HepG2 (cell line): ENCODE measurements around the gene PEX11B. TPM values are rescaled to one million over a fixed set of nuclear protein-coding genes. Genes with fewer than 3 reads are reported as not detected.
A peak's percentile ranks its signal among the peaks of the same experiment; 100 is the strongest.

ENCODE experiments used
- ARID3A ChIP-seq: IDR thresholded peaks from 2 replicates; pipeline ENCODE4 v1.6.1; 2012; ENCODE audit warnings: low read depth, low read length, improper control_type of control experiment
- BCL6 ChIP-seq: IDR thresholded peaks from 2 replicates; pipeline ENCODE4 v1.6.1; 2016; ENCODE audit warnings: missing genetic modification reagents, missing compliant biosample characterization
- FOXA3 ChIP-seq: IDR thresholded peaks from 2 replicates; pipeline ENCODE4 v1.6.1; 2016; ENCODE audit warnings: missing genetic modification reagents, missing compliant biosample characterization
- JUND ChIP-seq: sonication (generic); formaldehyde crosslinking; IDR thresholded peaks from 2 replicates; pipeline ENCODE4 v1.8.0; 2022; ENCODE audit warnings: mild to moderate bottlenecking, missing genetic modification reagents
- KDM4B ChIP-seq: sonication (generic); formaldehyde crosslinking; IDR thresholded peaks from 2 replicates; pipeline ENCODE4 v1.4.0; 2020; ENCODE audit warnings: missing genetic modification reagents
- NFATC3 ChIP-seq: sonication (generic); formaldehyde crosslinking; IDR thresholded peaks from 2 replicates; pipeline ENCODE4 v1.5.1; 2020; ENCODE audit warnings: mild to moderate bottlenecking, missing genetic modification reagents
- PLRG1 ChIP-seq: fragments of 450-650 bp; conservative IDR thresholded peaks from 2 replicates; pipeline ENCODE4 v1.6.1; 2016
- RFXAP ChIP-seq: sonication (generic); formaldehyde crosslinking; IDR thresholded peaks from 2 replicates; pipeline ENCODE4 v1.4.0; 2020; ENCODE audit warnings: missing genetic modification reagents, borderline replicate concordance
- SMC3 ChIP-seq: IDR thresholded peaks from 2 replicates; pipeline ENCODE4 v1.6.1; 2011; ENCODE audit warnings: low read length, improper control_type of control experiment
- SP140L ChIP-seq: sonication (generic); formaldehyde crosslinking; IDR thresholded peaks from 2 replicates; pipeline ENCODE4 v1.4.0; 2020; ENCODE audit warnings: missing genetic modification reagents, borderline replicate concordance
- ZNF256 ChIP-seq: sonication (generic); formaldehyde crosslinking; conservative IDR thresholded peaks from 2 replicates; pipeline ENCODE4 v1.4.0; 2020; ENCODE audit warnings: missing genetic modification reagents
- ZNF331 ChIP-seq: sonication (generic); formaldehyde crosslinking; IDR thresholded peaks from 2 replicates; pipeline ENCODE4 v1.4.0; 2020; ENCODE audit warnings: missing genetic modification reagents
- ZNF430 ChIP-seq: sonication (generic); formaldehyde crosslinking; IDR thresholded peaks from 2 replicates; pipeline ENCODE4 v1.9.0; 2021; ENCODE audit warnings: mild to moderate bottlenecking, missing genetic modification reagents
- ZNF543 ChIP-seq: sonication (generic); formaldehyde crosslinking; IDR thresholded peaks from 2 replicates; pipeline ENCODE4 v1.4.0; 2020; ENCODE audit warnings: mild to moderate bottlenecking, missing genetic modification reagents
- ZNF558 ChIP-seq: sonication (generic); formaldehyde crosslinking; IDR thresholded peaks from 2 replicates; pipeline ENCODE4 v1.9.0; 2022; ENCODE audit warnings: mild to moderate bottlenecking, missing genetic modification reagents, borderline replicate concordance
- ZNF569 ChIP-seq: sonication (generic); formaldehyde crosslinking; IDR thresholded peaks from 2 replicates; pipeline ENCODE4 v1.5.0; 2020; ENCODE audit warnings: mild to moderate bottlenecking, missing genetic modification reagents, moderate library complexity, borderline replicate concordance
- ZNF709 ChIP-seq: sonication (generic); formaldehyde crosslinking; IDR thresholded peaks from 2 replicates; pipeline ENCODE4 v1.5.0; 2020; ENCODE audit warnings: mild to moderate bottlenecking, missing genetic modification reagents
- ZNF792 ChIP-seq: IDR thresholded peaks from 2 replicates; pipeline ENCODE4 v1.6.1; 2016
- ZSCAN12 ChIP-seq: sonication (generic); formaldehyde crosslinking; IDR thresholded peaks from 2 replicates; pipeline ENCODE4 v1.9.0; 2021; ENCODE audit warnings: mild to moderate bottlenecking, missing genetic modification reagents
- polyA plus RNA-seq, 8 experiments: library from polyadenylated mRNA; depleted of rRNA in 3 of 8; stranded (reverse) in 7 of 8; unstranded in 1 of 8; fragments of >200 nt; fragmentation: Illumina TruSeq in 4 of 8; extraction: Trizol in 4 of 8; gene quantifications; 2 replicates each; pipeline versions ENCODE4 v1.2.1 to v1.2.3, GENCODE V29; 2011 to 2016; ENCODE audit warnings: low read depth in 4 of 8, missing spikeins in 1 of 8, mixed read lengths in 1 of 8; ENCODE audit not compliant: insufficient read depth in 1 of 8
- total RNA-seq, 5 experiments: library from RNA; depleted of rRNA; stranded (reverse); fragments of >200 nt; fragmentation: Illumina TruSeq; extraction: Trizol; gene quantifications; 2 replicates each; pipeline ENCODE4 v1.2.3, GENCODE V29; 2016; ENCODE audit warnings: low read depth in 1 of 5
- TF ChIP-seq, protein P1 (sequence below): sonication (generic); formaldehyde crosslinking; IDR thresholded peaks from 2 replicates; pipeline ENCODE4 v1.4.0; 2020; ENCODE audit warnings: missing genetic modification reagents, borderline replicate concordance
- TF ChIP-seq, protein P2 (sequence below): sonication (generic); formaldehyde crosslinking; IDR thresholded peaks from 2 replicates; pipeline ENCODE4 v1.8.0; 2022; ENCODE audit warnings: mild to moderate bottlenecking, missing genetic modification reagents; ENCODE audit not compliant: insufficient replicate concordance

Gene PEX11B
- total and polyA plus RNA-seq, 2 of the 13 experiments (the other 11 are each of a cell fraction or from before 2014, with no cell fraction given): 21.6 to 48.4 TPM

GRCh38 chr1:145960468-145961108 is 42.1 kb upstream of the PEX11B start (continued):
- TF ChIP-seq ARID3A (no peak), BCL6 (CRISPR knock-in tag) (peak; percentile 48; the same call in 1 of the 2 replicates), ZNF331 (CRISPR knock-in tag) (no peak), FOXA3 (CRISPR knock-in tag) (peak; percentile 31), SP140L (CRISPR knock-in tag) (no peak), JUND (CRISPR knock-in tag) (0 out of 2 replicates have a peak, but pooled peaks have one; percentile 8), ZNF709 (no peak), ZNF558 (CRISPR knock-in tag) (peak; percentile 36; the same call in 1 of the 2 replicates), ZNF569 (0 out of 2 replicates have a peak, but pooled peaks have one; percentile 38), ZNF543 (CRISPR knock-in tag) (peak; percentile 54; the same call in 1 of the 2 replicates), PLRG1 (no peak), KDM4B (no peak), RFXAP (peak; percentile 50; the same call in 1 of the 2 replicates), ZNF430 (CRISPR knock-in tag) (peak; percentile 68; the same call in 1 of the 2 replicates), SMC3 (no peak), ZSCAN12 (CRISPR knock-in tag) (no peak), NFATC3 (CRISPR knock-in tag) (no peak), ZNF256 (CRISPR knock-in tag) (no peak), ZNF792 (CRISPR knock-in tag) (0 out of 2 replicates have a peak, but pooled peaks have one; percentile 25)
- TF ChIP-seq, protein P1, sequence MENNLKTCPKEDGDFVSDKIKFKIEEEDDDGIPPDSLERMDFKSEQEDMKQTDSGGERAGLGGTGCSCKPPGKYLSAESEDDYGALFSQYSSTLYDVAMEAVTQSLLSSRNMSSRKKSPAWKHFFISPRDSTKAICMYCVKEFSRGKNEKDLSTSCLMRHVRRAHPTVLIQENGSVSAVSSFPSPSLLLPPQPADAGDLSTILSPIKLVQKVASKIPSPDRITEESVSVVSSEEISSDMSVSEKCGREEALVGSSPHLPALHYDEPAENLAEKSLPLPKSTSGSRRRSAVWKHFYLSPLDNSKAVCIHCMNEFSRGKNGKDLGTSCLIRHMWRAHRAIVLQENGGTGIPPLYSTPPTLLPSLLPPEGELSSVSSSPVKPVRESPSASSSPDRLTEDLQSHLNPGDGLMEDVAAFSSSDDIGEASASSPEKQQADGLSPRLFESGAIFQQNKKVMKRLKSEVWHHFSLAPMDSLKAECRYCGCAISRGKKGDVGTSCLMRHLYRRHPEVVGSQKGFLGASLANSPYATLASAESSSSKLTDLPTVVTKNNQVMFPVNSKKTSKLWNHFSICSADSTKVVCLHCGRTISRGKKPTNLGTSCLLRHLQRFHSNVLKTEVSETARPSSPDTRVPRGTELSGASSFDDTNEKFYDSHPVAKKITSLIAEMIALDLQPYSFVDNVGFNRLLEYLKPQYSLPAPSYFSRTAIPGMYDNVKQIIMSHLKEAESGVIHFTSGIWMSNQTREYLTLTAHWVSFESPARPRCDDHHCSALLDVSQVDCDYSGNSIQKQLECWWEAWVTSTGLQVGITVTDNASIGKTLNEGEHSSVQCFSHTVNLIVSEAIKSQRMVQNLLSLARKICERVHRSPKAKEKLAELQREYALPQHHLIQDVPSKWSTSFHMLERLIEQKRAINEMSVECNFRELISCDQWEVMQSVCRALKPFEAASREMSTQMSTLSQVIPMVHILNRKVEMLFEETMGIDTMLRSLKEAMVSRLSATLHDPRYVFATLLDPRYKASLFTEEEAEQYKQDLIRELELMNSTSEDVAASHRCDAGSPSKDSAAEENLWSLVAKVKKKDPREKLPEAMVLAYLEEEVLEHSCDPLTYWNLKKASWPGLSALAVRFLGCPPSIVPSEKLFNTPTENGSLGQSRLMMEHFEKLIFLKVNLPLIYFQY: no peak
- TF ChIP-seq, protein P2, sequence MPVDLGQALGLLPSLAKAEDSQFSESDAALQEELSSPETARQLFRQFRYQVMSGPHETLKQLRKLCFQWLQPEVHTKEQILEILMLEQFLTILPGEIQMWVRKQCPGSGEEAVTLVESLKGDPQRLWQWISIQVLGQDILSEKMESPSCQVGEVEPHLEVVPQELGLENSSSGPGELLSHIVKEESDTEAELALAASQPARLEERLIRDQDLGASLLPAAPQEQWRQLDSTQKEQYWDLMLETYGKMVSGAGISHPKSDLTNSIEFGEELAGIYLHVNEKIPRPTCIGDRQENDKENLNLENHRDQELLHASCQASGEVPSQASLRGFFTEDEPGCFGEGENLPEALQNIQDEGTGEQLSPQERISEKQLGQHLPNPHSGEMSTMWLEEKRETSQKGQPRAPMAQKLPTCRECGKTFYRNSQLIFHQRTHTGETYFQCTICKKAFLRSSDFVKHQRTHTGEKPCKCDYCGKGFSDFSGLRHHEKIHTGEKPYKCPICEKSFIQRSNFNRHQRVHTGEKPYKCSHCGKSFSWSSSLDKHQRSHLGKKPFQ: peak; percentile 53
